Measurements from ENCODE around the gene KIF13A. TPM values are rescaled to one million over a fixed set of nuclear protein-coding genes. Genes with fewer than 3 reads are reported as not detected.

The KIF13A gene
- total and polyA plus RNA-seq, 2 donors from 2014 or later, result 12.6 to 35.9 TPM

DNA sequence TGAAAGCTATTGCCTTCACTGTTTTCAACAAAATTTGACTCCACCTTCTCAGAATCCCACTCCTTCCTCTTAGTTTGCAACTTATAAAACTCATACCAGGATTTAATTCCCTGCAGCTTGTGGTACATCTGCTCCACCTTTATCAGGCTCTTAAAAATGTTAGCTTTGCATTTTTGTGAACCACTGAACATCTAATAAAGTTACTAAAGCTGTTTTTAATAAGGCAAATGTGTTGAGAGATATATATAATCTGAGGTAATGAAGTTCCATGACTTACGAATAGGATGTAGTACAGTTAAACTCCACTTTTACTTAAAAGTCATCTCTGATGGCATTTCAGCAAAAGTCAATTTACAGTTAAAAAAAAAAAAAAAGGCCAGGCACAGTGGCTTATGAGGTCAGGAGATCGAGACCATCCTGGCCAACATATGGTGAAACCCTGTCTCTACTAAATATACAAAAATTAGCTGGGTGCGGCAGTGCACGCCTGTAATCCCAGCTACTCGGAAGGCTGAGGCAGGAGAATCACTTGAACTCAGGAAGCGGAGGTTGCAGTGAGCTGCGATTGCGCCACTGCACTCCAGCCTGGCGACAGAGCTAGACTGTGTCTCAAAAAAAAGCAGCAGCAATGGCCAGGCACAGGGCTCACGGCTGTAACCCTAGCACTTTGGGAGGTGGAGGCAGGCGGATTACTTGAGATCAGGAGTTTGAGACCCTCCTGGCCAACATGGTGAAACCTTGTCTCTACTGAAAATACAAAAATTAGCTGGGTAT, 106.2 kb downstream of the KIF13A start:
- Histone ChIP-seq H3K9me3 (ENCODE audit: control insufficient read depth in 2 of 3, insufficient read depth in 1 of 3, low read length in 3 of 3) (no peaks in the 10 kb centered on the region), H3K27ac (ENCODE audit: low read depth in 2 of 2, low read length in 2 of 2) (no peak overlapping the region), H3K36me3 (ENCODE audit: control insufficient read depth in 2 of 3, insufficient read depth in 3 of 3, low read length in 3 of 3) (no peaks in the 10 kb centered on the region), H3K4me1 (ENCODE audit: control insufficient read depth in 2 of 3, insufficient read depth in 2 of 3, low read depth in 1 of 3, low read length in 3 of 3) (peaks cover 0 to 6% (median 0%) of the 10 kb centered on the region in 3 donors), H3K4me3 (ENCODE audit: low read length in 3 of 3) (no peak overlapping the region), H3K27me3 (ENCODE audit: control insufficient read depth, insufficient read depth, low read length) (no peaks in the 10 kb centered on the region), H3K9ac (ENCODE audit: low read length in 3 of 3) (no peak overlapping the region)
- TF ChIP-seq, protein P1, sequence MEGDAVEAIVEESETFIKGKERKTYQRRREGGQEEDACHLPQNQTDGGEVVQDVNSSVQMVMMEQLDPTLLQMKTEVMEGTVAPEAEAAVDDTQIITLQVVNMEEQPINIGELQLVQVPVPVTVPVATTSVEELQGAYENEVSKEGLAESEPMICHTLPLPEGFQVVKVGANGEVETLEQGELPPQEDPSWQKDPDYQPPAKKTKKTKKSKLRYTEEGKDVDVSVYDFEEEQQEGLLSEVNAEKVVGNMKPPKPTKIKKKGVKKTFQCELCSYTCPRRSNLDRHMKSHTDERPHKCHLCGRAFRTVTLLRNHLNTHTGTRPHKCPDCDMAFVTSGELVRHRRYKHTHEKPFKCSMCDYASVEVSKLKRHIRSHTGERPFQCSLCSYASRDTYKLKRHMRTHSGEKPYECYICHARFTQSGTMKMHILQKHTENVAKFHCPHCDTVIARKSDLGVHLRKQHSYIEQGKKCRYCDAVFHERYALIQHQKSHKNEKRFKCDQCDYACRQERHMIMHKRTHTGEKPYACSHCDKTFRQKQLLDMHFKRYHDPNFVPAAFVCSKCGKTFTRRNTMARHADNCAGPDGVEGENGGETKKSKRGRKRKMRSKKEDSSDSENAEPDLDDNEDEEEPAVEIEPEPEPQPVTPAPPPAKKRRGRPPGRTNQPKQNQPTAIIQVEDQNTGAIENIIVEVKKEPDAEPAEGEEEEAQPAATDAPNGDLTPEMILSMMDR (IDR thresholded peaks at IDR 0.05; ENCODE audit: borderline replicate concordance, extremely low read depth, insufficient read depth), result no peak
- intact Hi-C loops (cut with DNase I), result no loop called here
- FAIRE-seq (no peak), DNase-seq (no peak)

DNA sequence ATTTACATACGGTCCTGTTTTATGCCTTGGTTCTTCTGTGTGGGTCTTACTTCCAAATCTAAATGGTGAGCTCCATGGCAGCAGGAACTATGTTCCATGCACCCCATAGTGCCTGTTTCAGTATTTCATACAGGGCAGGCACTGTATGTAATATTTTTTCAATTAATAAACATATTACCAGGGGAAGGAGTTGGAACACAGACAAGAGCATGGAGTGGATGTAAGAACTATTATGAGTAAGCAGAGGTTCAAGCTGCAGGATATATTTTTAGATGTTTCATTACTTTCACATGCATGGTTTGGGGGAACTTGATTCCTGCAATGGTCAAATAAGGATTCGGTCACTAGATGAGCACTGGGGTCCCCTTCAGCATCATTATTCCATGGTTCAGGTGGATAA, 108.3 kb downstream of the KIF13A start:
- no peaks in the 10 kb centered on the region for H3K9me3 ChIP-seq (ENCODE audit: control insufficient read depth in 2 of 3, insufficient read depth in 1 of 3, low read length in 3 of 3)
- DNase-seq, result no peak
- intact Hi-C loops (cut with DNase I), result no loop called here
- no peaks in the 10 kb centered on the region for H3K27me3 ChIP-seq (ENCODE audit: control insufficient read depth, insufficient read depth, low read length)
- peaks cover 0 to 6% (median 0%) of the 10 kb centered on the region in 3 donors for H3K4me1 ChIP-seq (ENCODE audit: control insufficient read depth in 2 of 3, insufficient read depth in 2 of 3, low read depth in 1 of 3, low read length in 3 of 3)
- H3K4me3 ChIP-seq (ENCODE audit: low read length in 3 of 3), result no peak overlapping the region
- H3K36me3 ChIP-seq (ENCODE audit: control insufficient read depth in 2 of 3, insufficient read depth in 3 of 3, low read length in 3 of 3), result no peaks in the 10 kb centered on the region
- TF ChIP-seq, protein P1 (IDR thresholded peaks at IDR 0.05; ENCODE audit: borderline replicate concordance, extremely low read depth, insufficient read depth), result no peak
- no peak overlapping the region for H3K9ac ChIP-seq (ENCODE audit: low read length in 3 of 3)
- no peak overlapping the region for H3K27ac ChIP-seq (ENCODE audit: low read depth in 2 of 2, low read length in 2 of 2)
- FAIRE-seq, result no peak

DNA sequence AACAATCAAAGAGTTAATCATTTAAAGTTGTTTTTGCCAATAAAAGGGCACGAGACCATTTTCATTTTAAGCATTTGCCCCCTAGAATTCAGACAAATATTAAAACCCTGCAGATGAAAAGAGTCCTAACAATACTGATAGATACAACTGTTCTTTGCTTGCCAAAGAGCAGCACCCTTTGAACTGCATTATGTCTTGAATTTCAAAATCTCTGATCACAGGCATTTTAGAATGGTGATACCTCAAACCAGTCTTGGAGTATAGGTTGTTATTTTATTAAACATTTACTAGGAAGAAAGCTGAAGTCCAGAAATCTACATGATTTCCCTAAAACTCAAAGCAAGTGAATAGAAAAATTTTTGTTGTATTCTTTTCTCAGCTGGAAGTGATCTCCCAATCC, 108.7 kb downstream of the KIF13A start:
- intact Hi-C loops (cut with DNase I), result no loop called here
- Histone ChIP-seq H3K27ac (ENCODE audit: low read depth in 2 of 2, low read length in 2 of 2) (no peak overlapping the region), H3K9ac (ENCODE audit: low read length in 3 of 3) (no peak overlapping the region), H3K4me3 (ENCODE audit: low read length in 3 of 3) (no peak overlapping the region), H3K4me1 (ENCODE audit: control insufficient read depth in 2 of 3, insufficient read depth in 2 of 3, low read depth in 1 of 3, low read length in 3 of 3) (peaks cover 0 to 3% (median 0%) of the 10 kb centered on the region in 3 donors), H3K9me3 (ENCODE audit: control insufficient read depth in 2 of 3, insufficient read depth in 1 of 3, low read length in 3 of 3) (no peaks in the 10 kb centered on the region), H3K27me3 (ENCODE audit: control insufficient read depth, insufficient read depth, low read length) (no peaks in the 10 kb centered on the region), H3K36me3 (ENCODE audit: control insufficient read depth in 2 of 3, insufficient read depth in 3 of 3, low read length in 3 of 3) (no peaks in the 10 kb centered on the region)
- FAIRE-seq, result no peak
- TF ChIP-seq, protein P1 (IDR thresholded peaks at IDR 0.05; ENCODE audit: borderline replicate concordance, extremely low read depth, insufficient read depth), result no peak
- no peak for DNase-seq

Measured in kidney (tissue), 14 donors.